HepG2 (cell line): ENCODE data around the gene ARPIN.

ENCODE experiments used
- DZIP1 ChIP-seq: sonication (generic); formaldehyde crosslinking; IDR thresholded peaks from 2 replicates; pipeline ENCODE4 v1.5.0; 2020; ENCODE audit warnings: mild to moderate bottlenecking, missing genetic modification reagents
- EZH2 ChIP-seq: conservative IDR thresholded peaks from 2 replicates; pipeline ENCODE4 v1.6.1; 2012; ENCODE audit warnings: mild to moderate bottlenecking, low read depth, low read length, moderate library complexity
- GATAD1 ChIP-seq: IDR thresholded peaks from 2 replicates; pipeline ENCODE4 v1.6.1; 2016; ENCODE audit warnings: missing genetic modification reagents, missing compliant biosample characterization
- JUNB ChIP-seq: sonication (generic); formaldehyde crosslinking; IDR thresholded peaks from 2 replicates; pipeline ENCODE4 v1.8.0; 2022; ENCODE audit warnings: missing genetic modification reagents, mild to moderate bottlenecking, borderline replicate concordance
- POLR2A ChIP-seq, 2 experiments: IDR thresholded peaks; 2 replicates each; pipeline ENCODE4 v1.6.1; 2011; ENCODE audit warnings: low read depth in 2 of 2, low read length in 2 of 2, mild to moderate bottlenecking in 1 of 2, moderate library complexity in 1 of 2; ENCODE audit not compliant: insufficient read depth in 1 of 2
- SIN3A ChIP-seq: IDR thresholded peaks from 2 replicates; pipeline ENCODE4 v1.6.1; 2011; ENCODE audit warnings: low read depth, mild to moderate bottlenecking, control low read depth, low read length, borderline replicate concordance
- ZBTB43 ChIP-seq: sonication (generic); formaldehyde crosslinking; conservative IDR thresholded peaks from 2 replicates; pipeline ENCODE4 v1.4.0; 2020; ENCODE audit warnings: missing genetic modification reagents

GRCh38 chr15:89910891-89911626 is 1.7 kb downstream of the ARPIN start:
- no peak for TF ChIP-seq ZBTB43
- no peak for TF ChIP-seq POLR2A (IDR thresholded peaks at IDR 0.05; ENCODE audit: insufficient read depth in 1 of 2, low read depth in 2 of 2, low read length in 2 of 2)
- TF ChIP-seq SIN3A, result no peak
- no peak for TF ChIP-seq JUNB (CRISPR knock-in tag)
- no peak for TF ChIP-seq DZIP1 (CRISPR knock-in tag)
- TF ChIP-seq GATAD1 (CRISPR knock-in tag), result no peak
- no peak for TF ChIP-seq EZH2
